ENCODE data around the gene DACH1.

DACH1 gene

DNA sequence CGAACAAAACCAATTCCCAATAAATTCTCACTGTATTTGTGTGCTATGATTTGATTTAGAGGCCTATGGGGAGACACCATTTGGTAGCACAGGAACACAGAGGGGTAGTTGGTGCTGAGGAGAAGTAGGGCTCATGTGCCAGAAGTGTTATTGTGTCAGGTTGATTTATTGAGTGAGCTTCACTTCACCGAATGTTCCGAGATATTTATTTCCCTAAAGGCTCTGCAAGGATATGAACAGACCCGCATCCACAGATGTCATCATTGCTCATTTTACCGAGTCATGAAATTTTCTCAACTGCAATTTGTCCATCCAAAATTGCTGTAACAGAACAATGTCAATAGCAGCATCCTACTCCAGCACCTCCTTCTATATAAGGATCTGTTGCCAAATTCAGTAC, 69.5 kb downstream of the DACH1 start:
- in situ Hi-C loops (cut with HindIII; ENCODE audit: low sequenced_read_pairs): no loop called here
- no peak overlapping the region for H3K4me3 ChIP-seq (ENCODE audit: low read depth, low read length)
- TF ChIP-seq, protein P1, sequence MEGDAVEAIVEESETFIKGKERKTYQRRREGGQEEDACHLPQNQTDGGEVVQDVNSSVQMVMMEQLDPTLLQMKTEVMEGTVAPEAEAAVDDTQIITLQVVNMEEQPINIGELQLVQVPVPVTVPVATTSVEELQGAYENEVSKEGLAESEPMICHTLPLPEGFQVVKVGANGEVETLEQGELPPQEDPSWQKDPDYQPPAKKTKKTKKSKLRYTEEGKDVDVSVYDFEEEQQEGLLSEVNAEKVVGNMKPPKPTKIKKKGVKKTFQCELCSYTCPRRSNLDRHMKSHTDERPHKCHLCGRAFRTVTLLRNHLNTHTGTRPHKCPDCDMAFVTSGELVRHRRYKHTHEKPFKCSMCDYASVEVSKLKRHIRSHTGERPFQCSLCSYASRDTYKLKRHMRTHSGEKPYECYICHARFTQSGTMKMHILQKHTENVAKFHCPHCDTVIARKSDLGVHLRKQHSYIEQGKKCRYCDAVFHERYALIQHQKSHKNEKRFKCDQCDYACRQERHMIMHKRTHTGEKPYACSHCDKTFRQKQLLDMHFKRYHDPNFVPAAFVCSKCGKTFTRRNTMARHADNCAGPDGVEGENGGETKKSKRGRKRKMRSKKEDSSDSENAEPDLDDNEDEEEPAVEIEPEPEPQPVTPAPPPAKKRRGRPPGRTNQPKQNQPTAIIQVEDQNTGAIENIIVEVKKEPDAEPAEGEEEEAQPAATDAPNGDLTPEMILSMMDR (IDR thresholded peaks at IDR 0.05; ENCODE audit: low read depth, low read length): no peak
- no peak for DNase-seq (ENCODE audit: low read depth, low spot score)

- TF ChIP-seq, protein P1 (IDR thresholded peaks at IDR 0.05; ENCODE audit: low read depth, low read length): no peak
- in situ Hi-C loops (cut with HindIII; ENCODE audit: low sequenced_read_pairs): no loop called here
- no peak overlapping the region for H3K4me3 ChIP-seq (ENCODE audit: low read depth, low read length)
- DNase-seq (ENCODE audit: low read depth, low spot score): peak; percentile 9
Measured at GRCh38 chr13:71789693-71790329, 77.2 kb downstream of the DACH1 start.

DNA sequence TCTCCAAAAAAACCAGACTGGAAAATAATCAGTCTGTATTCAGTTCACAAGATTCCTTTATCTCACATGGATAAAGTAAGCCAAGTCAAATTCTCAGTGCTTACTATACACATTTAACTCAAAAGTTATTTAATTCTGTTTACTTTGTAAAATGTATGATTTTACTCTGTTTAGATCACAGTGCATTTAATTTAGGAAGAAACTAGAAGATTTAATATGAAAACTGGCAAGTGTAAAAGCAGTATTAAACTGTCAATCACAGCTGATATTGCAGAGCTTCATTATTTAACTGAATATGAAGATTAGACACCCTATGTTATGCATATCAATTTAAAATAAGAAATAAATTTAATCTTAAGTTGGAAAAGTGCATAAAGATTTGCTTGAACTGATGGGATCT, 78.0 kb downstream of the DACH1 start:
- TF ChIP-seq, protein P1 (IDR thresholded peaks at IDR 0.05; ENCODE audit: low read depth, low read length): no peak
- no peak overlapping the region for H3K4me3 ChIP-seq (ENCODE audit: low read depth, low read length)
- DNase-seq (ENCODE audit: low read depth, low spot score): no peak
- in situ Hi-C loops (cut with HindIII; ENCODE audit: low sequenced_read_pairs): no loop called here

DNA sequence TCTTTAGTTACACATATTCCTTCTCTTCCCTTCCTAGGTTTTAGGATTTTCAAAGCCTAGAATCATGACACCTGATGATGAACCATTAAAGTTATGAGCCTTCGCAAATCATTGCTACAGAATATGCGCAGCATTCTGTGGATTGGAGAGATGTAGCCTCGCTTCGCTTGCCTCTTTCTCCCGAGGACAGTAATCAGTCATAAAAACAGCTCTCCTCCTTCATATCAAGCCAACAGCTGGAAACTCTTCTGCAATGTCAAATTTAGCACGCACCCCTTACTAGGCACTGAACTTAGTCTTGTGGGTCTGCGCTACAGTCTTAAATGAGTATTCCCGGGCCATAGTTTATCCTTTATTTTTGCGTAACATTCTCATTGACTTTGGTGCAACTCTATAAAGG, 79.6 kb downstream of the DACH1 start:
- H3K4me3 ChIP-seq (ENCODE audit: low read depth, low read length): no peak overlapping the region
- TF ChIP-seq, protein P1 (IDR thresholded peaks at IDR 0.05; ENCODE audit: low read depth, low read length): no peak
- in situ Hi-C loops (cut with HindIII; ENCODE audit: low sequenced_read_pairs): no loop called here

DNA sequence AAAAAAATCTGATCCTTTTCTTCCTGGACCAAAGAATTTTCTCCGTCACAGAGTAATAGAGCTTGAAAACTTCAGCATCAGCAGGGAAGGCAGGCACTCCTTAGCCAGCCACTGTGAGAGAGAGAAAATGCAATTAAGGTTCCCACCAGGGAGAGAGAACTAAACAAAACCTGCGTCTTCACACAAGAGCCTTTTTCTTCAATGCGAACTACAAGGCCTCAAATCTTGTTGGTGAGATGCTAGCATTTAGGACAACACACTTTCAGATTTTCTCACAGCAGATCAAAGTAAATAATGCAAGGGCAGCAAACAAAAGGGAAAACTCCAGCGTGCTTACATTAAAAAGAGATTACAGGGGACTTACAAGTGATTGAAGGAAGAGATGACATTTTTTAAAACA, 80.1 kb downstream of the DACH1 start:
- DNase-seq (ENCODE audit: low read depth, low spot score): no peak
- TF ChIP-seq, protein P1 (IDR thresholded peaks at IDR 0.05; ENCODE audit: low read depth, low read length): no peak
- in situ Hi-C loops (cut with HindIII; ENCODE audit: low sequenced_read_pairs): no loop called here
- H3K4me3 ChIP-seq (ENCODE audit: low read depth, low read length): no peak overlapping the region

More for the DNA sequence above, 79.6 kb downstream of the DACH1 start:
- no peak for DNase-seq (ENCODE audit: low read depth, low spot score)

DNA sequence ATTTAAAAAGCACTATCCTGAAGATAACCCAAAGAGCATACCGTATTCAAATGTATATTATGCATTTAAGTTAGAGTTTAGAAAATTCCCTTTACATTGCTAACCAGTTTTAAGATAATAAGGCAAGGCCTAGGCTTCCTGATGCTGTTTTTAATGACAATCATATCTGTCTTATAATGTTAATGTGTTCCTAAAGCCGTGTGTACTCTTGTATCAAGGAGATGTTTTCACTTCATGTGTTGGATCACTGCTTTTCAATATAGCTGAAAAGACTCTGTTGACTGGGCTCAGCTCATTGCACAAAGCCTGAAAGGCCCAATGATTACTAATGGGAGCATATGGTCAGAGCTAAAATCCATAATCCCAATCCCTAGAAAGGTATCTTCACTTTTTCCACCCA, 81.6 kb downstream of the DACH1 start:
- in situ Hi-C loops (cut with HindIII; ENCODE audit: low sequenced_read_pairs): no loop called here
- no peak overlapping the region for H3K4me3 ChIP-seq (ENCODE audit: low read depth, low read length)
- TF ChIP-seq, protein P1 (IDR thresholded peaks at IDR 0.05; ENCODE audit: low read depth, low read length): no peak
- DNase-seq (ENCODE audit: low read depth, low spot score): no peak

Data from astrocyte of the spinal cord (primary cell).